IPS-15b (cell line): Measurements from ENCODE around the gene CELF4.

ENCODE experiments used
- H3K27me3 ChIP-seq: one replicate; pipeline ENCODE4 v1.6.1; 2013; ENCODE audit warnings: low read length; ENCODE audit not compliant: control insufficient read depth, insufficient read depth
- H3K36me3 ChIP-seq: one replicate; pipeline ENCODE4 v1.6.1; 2013; ENCODE audit warnings: low read length; ENCODE audit not compliant: control insufficient read depth, insufficient read depth
- H3K4me1 ChIP-seq: one replicate; pipeline ENCODE4 v1.6.1; 2013; ENCODE audit warnings: mild to moderate bottlenecking, low read length; ENCODE audit not compliant: control insufficient read depth, insufficient read depth
- H3K4me3 ChIP-seq: one replicate; pipeline ENCODE4 v1.5.1; 2013; ENCODE audit warnings: low read depth, low read length
- H3K9ac ChIP-seq: one replicate; pipeline ENCODE4 v1.6.1; 2013; ENCODE audit warnings: low read depth, mild to moderate bottlenecking, low read length
- H3K9me3 ChIP-seq: one replicate; pipeline ENCODE4 v1.6.1; 2013; ENCODE audit warnings: mild to moderate bottlenecking, low read length; ENCODE audit not compliant: control insufficient read depth, insufficient read depth

Gene CELF4

DNA sequence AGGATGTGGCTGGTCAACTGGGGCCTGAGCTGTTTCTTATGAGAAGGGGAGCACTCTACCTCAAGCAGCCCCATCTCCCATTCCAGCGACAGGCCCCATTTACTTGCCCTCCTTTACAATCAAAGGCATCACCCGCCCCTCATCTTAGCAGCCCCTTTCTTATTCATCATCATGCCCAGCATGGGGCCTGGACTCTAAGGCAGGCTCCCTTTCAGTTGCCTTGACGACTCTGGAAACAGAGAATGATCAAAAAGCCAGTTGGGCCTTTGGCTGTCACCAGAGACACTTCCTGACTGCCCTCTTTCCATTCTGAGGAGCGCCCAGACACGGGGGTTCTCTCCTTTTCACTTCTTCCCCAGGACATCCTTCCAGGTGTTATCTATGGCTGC lies 11.2 kb downstream of the CELF4 start:
- peak overlapping the region; percentile 35 for H3K4me3 ChIP-seq
- no peak overlapping the region for H3K9ac ChIP-seq
- peaks cover 5% of the 10 kb centered on the region for H3K4me1 ChIP-seq
- H3K36me3 ChIP-seq: no peaks in the 10 kb centered on the region
- H3K9me3 ChIP-seq: no peaks in the 10 kb centered on the region
- H3K27me3 ChIP-seq: peaks cover 55% of the 10 kb centered on the region

DNA sequence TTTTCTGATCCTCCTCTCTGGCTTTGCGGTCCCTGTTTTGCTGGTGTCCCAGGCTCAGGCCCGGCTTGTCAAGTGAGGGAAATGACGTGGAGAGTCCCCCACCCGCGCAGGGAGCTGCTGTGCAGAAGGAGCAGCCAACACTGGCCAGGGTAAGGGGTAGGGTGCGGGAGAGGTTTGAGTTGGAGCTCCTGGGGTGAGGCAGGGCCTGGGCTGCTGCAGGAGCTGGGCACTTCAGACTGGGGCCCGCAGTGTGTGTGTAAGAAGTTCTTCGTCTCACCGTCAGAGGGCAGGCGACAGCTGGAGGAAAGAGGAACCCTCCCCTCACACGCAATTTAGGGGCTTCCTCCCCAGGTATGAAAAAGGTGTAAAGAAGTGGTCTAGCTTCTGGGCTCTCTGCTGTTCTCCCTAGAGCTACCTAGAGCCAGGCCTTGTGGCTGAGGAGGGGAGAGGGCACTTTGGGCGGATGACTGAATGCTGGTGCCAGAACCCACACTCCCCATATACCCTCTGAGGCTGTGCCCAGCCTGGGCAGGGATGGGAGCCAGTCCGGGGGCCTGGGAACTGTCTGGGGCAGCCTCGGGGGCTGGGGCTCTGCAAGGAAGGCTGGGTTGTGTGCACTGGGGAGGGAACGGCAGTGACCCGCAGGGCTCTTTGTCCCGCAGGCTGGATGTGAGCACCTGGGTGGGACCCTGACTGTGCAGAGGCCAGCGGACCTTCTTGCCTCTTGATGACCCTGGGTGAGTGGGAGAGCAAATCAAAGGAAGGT lies 11.8 kb downstream of the CELF4 start:
- peak overlapping the region; percentile 35 for H3K4me3 ChIP-seq
- no peaks in the 10 kb centered on the region for H3K9me3 ChIP-seq

DNA sequence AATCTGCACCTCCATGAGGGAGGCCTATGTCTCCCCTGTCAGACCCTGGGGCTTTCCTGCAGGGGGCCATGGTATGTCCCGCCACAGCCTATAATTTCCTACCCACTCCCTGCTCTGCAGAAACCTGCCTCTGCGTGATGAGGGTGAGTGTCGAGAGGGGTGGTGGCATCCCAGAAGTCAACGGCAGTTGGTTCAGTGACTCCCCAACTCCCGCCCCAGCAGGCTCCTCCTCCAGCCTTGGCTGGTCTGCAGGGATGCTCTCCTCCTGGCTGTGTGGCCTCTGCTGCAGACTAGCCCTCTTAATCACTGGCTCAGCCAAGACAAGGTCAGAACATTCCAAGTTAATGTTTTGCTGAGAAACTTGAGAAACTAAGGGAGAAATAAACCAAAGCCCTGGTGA lies 13.3 kb downstream of the CELF4 start:
- peaks cover 42% of the 10 kb centered on the region for H3K27me3 ChIP-seq
- H3K9me3 ChIP-seq: no peaks in the 10 kb centered on the region
- no peak overlapping the region for H3K4me3 ChIP-seq
- peaks cover 5% of the 10 kb centered on the region for H3K4me1 ChIP-seq
- no peaks in the 10 kb centered on the region for H3K36me3 ChIP-seq
- H3K9ac ChIP-seq: no peak overlapping the region

More for the DNA sequence above, 11.8 kb downstream of the CELF4 start:
- peaks cover 49% of the 10 kb centered on the region for H3K27me3 ChIP-seq
- H3K9ac ChIP-seq: no peak overlapping the region
- peaks cover 5% of the 10 kb centered on the region for H3K4me1 ChIP-seq
- no peaks in the 10 kb centered on the region for H3K36me3 ChIP-seq

GRCh38 chr18:37551846-37552245 lies 13.8 kb downstream of the CELF4 start:
- Histone ChIP-seq H3K4me1 (peaks cover 5% of the 10 kb centered on the region), H3K9me3 (no peaks in the 10 kb centered on the region)

GRCh38 chr18:37551249-37551648 lies 14.3 kb downstream of the CELF4 start:
- peaks cover 34% of the 10 kb centered on the region for H3K27me3 ChIP-seq
- no peaks in the 10 kb centered on the region for H3K36me3 ChIP-seq
- H3K4me3 ChIP-seq: no peak overlapping the region
- peaks cover 5% of the 10 kb centered on the region for H3K4me1 ChIP-seq
- no peak overlapping the region for H3K9ac ChIP-seq
- H3K9me3 ChIP-seq: no peaks in the 10 kb centered on the region

More at GRCh38 chr18:37551846-37552245, 13.8 kb downstream of the CELF4 start:
- Histone ChIP-seq H3K4me3 (no peak overlapping the region), H3K9ac (no peak overlapping the region), H3K36me3 (no peaks in the 10 kb centered on the region), H3K27me3 (peaks cover 38% of the 10 kb centered on the region)

DNA sequence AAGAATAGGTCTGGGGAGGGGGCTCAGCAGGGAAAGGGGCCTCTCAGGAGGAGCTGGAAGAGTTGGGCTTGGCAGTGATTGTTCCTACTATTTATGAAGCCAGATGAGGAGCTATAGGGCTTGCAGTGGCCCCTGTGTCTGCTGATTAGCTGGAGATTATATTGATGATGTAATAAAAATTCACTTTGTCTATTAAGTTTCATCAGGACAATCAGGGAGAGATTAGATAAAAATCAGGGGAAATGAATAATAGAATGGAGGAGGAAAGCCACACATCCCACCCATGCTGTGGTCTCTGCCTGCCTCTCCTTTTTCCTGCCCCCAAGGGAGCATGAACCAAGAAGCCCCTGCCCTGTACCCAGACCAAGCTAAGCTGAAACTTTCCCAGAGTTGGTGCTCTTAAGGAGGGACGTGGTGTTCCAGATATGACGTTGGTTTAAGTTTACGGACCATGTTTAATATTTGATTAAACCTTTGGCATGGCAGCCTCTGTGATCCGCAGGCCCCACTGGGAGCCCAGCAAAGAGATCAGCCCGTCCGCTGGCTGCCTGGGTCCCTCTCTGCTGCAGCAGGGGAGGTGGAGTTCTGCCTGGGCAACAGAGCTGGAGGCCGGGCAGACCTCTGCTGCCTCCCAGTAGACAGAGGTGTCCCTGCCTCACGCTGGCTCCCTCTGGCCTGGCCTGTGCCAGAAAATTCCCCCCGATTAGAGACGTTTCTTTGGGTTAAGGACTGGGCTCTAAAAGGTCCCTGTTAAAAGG lies 15.3 kb downstream of the CELF4 start:
- Histone ChIP-seq H3K4me3 (no peak overlapping the region), H3K36me3 (no peaks in the 10 kb centered on the region), H3K9ac (no peak overlapping the region), H3K4me1 (peaks cover 5% of the 10 kb centered on the region), H3K9me3 (no peaks in the 10 kb centered on the region), H3K27me3 (peaks cover 24% of the 10 kb centered on the region)

- Histone ChIP-seq H3K27me3 (peaks cover 14% of the 10 kb centered on the region), H3K9me3 (no peaks in the 10 kb centered on the region), H3K9ac (no peak overlapping the region), H3K4me1 (no peaks in the 10 kb centered on the region), H3K4me3 (no peak overlapping the region), H3K36me3 (no peaks in the 10 kb centered on the region)
Observed at GRCh38 chr18:37548679-37549289, 16.8 kb downstream of the CELF4 start.

DNA sequence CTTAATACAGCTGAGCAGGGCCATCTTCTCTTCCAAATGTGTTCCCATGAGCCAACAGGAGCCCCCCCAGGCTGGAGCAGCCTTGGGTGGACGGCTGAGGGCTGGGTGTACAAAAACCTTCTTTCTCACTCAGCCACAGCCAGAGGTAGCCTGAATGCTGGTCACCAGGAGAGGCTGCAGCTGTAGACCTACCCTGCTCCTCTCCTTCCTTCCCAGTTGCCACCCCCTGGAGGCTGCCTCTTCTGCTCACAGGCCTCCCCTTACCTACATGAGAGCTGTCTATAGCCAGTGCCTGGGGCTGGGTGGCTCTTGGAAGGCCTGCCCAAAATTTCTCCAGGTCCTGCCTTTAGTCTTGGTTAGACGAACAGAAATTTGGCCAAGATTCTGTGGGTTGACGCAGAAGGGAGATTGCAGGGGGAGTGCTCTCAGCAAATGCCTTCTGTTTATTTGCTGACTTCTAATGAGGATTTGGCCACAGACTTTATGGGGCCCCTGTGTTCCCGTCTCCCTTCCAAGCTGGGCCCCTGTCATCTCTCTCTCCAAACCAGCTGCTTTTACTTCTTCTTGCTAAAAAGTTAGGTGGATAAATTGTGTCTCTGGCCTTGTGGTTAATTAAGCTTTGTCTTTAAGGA lies 18.3 kb downstream of the CELF4 start:
- Histone ChIP-seq H3K9ac (no peak overlapping the region), H3K27me3 (peaks cover 14% of the 10 kb centered on the region), H3K4me3 (no peak overlapping the region), H3K36me3 (no peaks in the 10 kb centered on the region), H3K4me1 (no peaks in the 10 kb centered on the region), H3K9me3 (no peaks in the 10 kb centered on the region)

DNA sequence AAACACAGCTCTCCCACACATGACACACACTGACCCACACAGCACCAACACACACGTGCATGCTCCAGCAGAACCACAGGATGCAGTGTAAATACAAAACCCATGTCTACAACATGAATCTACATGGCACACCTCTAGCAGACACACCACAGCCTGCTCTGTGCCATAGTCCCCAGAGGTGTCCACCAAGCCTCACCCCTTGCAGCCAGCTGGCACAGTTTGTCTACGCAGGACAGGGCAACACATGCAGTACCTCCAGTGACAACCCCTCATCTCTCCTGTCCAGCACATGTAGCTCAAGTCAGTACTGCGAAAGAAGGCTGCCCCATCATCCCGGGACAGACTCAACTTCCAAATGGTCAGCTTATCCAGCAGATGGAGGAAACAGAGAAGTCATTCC lies 18.9 kb downstream of the CELF4 start:
- Histone ChIP-seq H3K9ac (no peak overlapping the region), H3K4me3 (no peak overlapping the region), H3K9me3 (no peaks in the 10 kb centered on the region), H3K27me3 (peaks cover 14% of the 10 kb centered on the region), H3K4me1 (no peaks in the 10 kb centered on the region), H3K36me3 (no peaks in the 10 kb centered on the region)

GRCh38 chr18:37546272-37546537 lies 19.4 kb downstream of the CELF4 start:
- no peaks in the 10 kb centered on the region for H3K4me1 ChIP-seq
- H3K4me3 ChIP-seq: no peak overlapping the region
- no peak overlapping the region for H3K9ac ChIP-seq
- no peaks in the 10 kb centered on the region for H3K9me3 ChIP-seq
- no peaks in the 10 kb centered on the region for H3K36me3 ChIP-seq
- peaks cover 10% of the 10 kb centered on the region for H3K27me3 ChIP-seq

DNA sequence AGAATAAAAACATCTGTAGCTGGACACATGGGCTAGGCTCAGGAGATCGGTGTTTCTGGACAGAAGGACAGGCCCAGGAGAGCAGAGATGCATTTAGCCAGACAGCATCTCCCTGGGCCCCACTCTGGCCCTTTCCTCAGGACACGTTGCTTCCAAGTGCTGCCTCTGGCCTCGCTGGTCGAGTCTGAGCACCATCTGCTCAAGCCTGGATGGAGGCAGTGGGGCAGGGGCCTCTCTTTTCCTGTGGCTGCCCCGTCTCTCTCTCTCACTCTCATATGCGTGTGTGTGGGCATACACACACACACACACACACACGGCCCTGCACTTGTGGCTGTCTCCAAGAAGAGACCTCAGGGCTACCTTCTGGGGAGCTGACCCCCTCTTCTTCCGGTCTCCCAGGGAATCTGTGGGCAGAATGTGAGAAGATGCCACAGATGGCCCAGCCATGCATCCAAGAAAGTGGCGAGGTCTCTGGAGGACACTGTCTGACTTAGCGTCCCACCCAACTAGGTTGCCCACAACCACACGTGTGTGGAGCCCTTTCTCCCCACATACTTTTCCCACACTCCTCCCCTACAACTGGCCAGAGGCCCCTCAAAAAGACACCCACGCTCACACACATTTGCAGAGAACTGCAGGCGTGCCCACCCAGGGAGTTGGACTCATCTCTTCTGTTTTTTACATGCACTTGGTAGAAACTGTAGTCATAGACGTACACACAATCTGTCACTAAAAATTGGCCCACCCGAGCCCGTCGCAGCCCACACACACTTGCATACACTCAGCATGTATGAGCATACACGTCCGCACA lies 19.9 kb downstream of the CELF4 start:
- H3K9me3 ChIP-seq: no peaks in the 10 kb centered on the region
- H3K4me1 ChIP-seq: no peaks in the 10 kb centered on the region
- H3K36me3 ChIP-seq: no peaks in the 10 kb centered on the region
- peaks cover 5% of the 10 kb centered on the region for H3K27me3 ChIP-seq
- no peak overlapping the region for H3K4me3 ChIP-seq
- H3K9ac ChIP-seq: no peak overlapping the region
